HG02763 (cell line): Measurements from ENCODE around the gene NKAIN2.
"Not testable (repeated sequence)": the region's sequence is repeated elsewhere in the genome, so short reads cannot be mapped to it uniquely, and the experiment has no call there.

Source experiments
- ATAC-seq: cut with Tn5 transposase; IDR thresholded peaks from one replicate; pipeline ENCODE4 v1.9.1; 2021; ENCODE audit warnings: mild to moderate bottlenecking, moderate library complexity; ENCODE audit not compliant: unreplicated experiment

NKAIN2 gene

GRCh38 chr6:124546601-124547000 is 742.9 kb downstream of the NKAIN2 start:
- no peak for ATAC-seq

GRCh38 chr6:124551711-124552233 is 748.1 kb downstream of the NKAIN2 start:
- no peak for ATAC-seq

GRCh38 chr6:124557873-124558272 is 754.2 kb downstream of the NKAIN2 start:
- ATAC-seq = no peak

- ATAC-seq = not testable (repeated sequence)
Observed at GRCh38 chr6:124560078-124560477, 756.4 kb downstream of the NKAIN2 start.

GRCh38 chr6:124560873-124561567 is 757.4 kb downstream of the NKAIN2 start:
- ATAC-seq = no peak

GRCh38 chr6:124561635-124562130 is 758.0 kb downstream of the NKAIN2 start:
- ATAC-seq = no peak

- ATAC-seq = not testable (repeated sequence)
Observed at GRCh38 chr6:124564125-124564524, 760.5 kb downstream of the NKAIN2 start.

- no peak for ATAC-seq
Observed at GRCh38 chr6:124567401-124567800, 763.7 kb downstream of the NKAIN2 start.

- no peak for ATAC-seq
Observed at GRCh38 chr6:124573953-124574352, 770.3 kb downstream of the NKAIN2 start.

- no peak for ATAC-seq
Observed at GRCh38 chr6:124577734-124578281, 774.1 kb downstream of the NKAIN2 start.

GRCh38 chr6:124590001-124590400 is 786.3 kb downstream of the NKAIN2 start:
- ATAC-seq = no peak

GRCh38 chr6:124599656-124600055 is 796.0 kb downstream of the NKAIN2 start:
- no peak for ATAC-seq

- ATAC-seq = no peak
Observed at GRCh38 chr6:124604719-124605118, 801.1 kb downstream of the NKAIN2 start.

GRCh38 chr6:124607119-124607627 is 803.5 kb downstream of the NKAIN2 start:
- ATAC-seq = no peak

GRCh38 chr6:124613031-124613430 is 809.4 kb downstream of the NKAIN2 start:
- ATAC-seq = no peak

GRCh38 chr6:124622351-124622750 is 818.7 kb downstream of the NKAIN2 start:
- ATAC-seq = no peak

- ATAC-seq = no peak
Observed at GRCh38 chr6:124633655-124634054, 830.0 kb downstream of the NKAIN2 start.

GRCh38 chr6:124640432-124640831 is 836.8 kb downstream of the NKAIN2 start:
- ATAC-seq = no peak

- no peak for ATAC-seq
Observed at GRCh38 chr6:124655866-124656265, 852.2 kb downstream of the NKAIN2 start.

GRCh38 chr6:124658053-124658452 is 854.4 kb downstream of the NKAIN2 start:
- no peak for ATAC-seq

GRCh38 chr6:124659427-124659826 is 855.8 kb downstream of the NKAIN2 start:
- no peak for ATAC-seq

- no peak for ATAC-seq
Observed at GRCh38 chr6:124660185-124660584, 856.5 kb downstream of the NKAIN2 start.
